ENCODE data around the gene SSBP4.
"Not testable (repeated sequence)": the region's sequence is repeated elsewhere in the genome, so short reads cannot be mapped to it uniquely, and the experiment has no call there.

The SSBP4 gene

GRCh38 chr19:18419195-18419698, at the start of gene SSBP4:
Gene SSBP4, plus strand, starts transcription at chr19:18419398. Its CDS starts 251 bp downstream, at chr19:18419649.
- in situ Hi-C loops (cut with HindIII; ENCODE audit: low sequenced_read_pairs), result no loop called here

DNA sequence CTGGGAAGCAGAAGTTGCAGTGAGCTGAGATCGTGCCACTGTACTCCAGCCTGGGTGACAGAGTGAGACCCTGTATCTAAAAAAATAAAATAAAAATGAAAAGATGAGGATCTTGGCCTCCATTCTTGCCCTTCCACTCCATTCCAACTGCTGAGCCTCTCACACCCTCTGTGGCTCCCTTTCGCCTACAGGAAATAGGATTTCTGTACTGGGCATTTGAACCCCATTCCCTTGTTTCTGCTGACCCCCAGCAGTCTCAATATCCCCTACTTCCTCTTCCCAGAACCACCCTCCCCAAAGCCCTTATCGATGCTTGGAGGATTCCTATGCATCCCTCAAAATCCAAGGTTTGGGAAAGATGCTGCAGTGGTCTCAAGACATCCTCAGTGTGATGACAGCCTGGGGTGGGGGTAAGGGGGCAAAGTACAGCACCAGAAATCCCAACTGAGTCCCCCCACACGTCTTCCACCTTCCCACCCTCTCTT, 45.7 kb upstream of the SSBP4 start:
- in situ Hi-C loops (cut with HindIII; ENCODE audit: low sequenced_read_pairs), result no loop called here

GRCh38 chr19:18373892-18374629, 45.1 kb upstream of the SSBP4 start:
- in situ Hi-C loops (cut with HindIII; ENCODE audit: low sequenced_read_pairs), result no loop called here

DNA sequence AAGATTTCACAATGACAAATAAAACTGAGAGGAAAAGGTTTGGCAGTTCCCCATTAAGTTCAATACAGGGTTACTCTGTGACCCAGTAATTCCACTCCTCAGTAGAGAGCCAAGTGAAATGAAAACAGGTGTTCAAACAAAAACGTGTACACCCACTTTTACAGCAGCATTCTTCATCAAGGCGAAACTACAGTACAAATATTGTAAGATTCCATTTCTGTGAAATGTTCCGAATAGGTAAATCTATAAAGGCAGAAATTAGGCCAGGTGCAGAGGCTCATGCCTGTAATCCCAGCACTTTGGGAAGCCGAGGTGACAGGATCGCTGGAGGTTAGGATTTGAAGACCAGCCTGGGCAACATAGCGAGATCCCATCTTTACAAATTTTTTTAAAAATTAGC, 42.2 kb upstream of the SSBP4 start:
- in situ Hi-C loops (cut with HindIII; ENCODE audit: low sequenced_read_pairs), result no loop called here

- in situ Hi-C loops (cut with HindIII; ENCODE audit: low sequenced_read_pairs), result no loop called here
Observed at GRCh38 chr19:18379803-18380747, 39.1 kb upstream of the SSBP4 start.

DNA sequence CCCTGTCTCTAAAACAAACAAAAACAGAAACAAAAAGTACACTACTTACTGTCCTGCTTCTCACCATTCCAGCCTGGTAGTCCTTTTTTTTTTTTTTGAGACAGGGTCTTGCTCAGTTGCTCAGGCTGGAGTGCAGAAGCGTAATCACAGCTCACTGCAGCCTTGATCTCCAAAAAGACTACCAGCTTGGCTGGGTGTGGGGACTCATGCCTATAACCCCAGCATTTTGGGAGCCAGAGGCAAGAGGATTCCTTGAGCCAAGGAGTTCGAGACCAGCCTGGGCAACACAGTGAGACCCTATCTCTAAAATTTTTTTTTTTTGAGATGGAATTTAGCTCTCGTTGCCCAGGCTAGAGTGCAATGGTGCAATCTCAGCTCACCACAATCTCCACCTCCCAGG, 38.4 kb upstream of the SSBP4 start:
- in situ Hi-C loops (cut with HindIII; ENCODE audit: low sequenced_read_pairs), result no loop called here

- in situ Hi-C loops (cut with HindIII; ENCODE audit: low sequenced_read_pairs), result not testable (repeated sequence)
Observed at GRCh38 chr19:18383622-18384021, 35.6 kb upstream of the SSBP4 start.

DNA sequence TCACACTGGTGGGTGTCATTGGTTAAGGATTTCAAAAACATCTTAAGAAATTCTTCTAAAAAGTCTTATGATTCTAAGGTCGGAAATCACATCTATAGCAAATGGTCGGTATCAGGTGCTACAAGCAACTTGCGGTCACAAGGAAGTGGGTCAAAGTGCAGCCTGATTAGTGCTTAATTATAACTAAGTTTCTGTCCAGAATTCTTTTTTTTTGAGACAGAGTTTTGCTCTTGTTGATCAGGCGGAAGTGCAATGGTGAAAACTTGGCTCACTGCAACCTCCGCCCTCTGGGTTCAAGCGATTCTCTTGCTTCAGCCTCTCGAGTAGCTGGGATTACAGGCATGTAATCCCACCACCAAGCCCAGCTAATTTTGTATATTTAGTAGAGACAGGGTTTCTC, 34.4 kb upstream of the SSBP4 start:
- in situ Hi-C loops (cut with HindIII; ENCODE audit: low sequenced_read_pairs), result no loop called here

GRCh38 chr19:18385359-18385674, 33.9 kb upstream of the SSBP4 start:
- in situ Hi-C loops (cut with HindIII; ENCODE audit: low sequenced_read_pairs), result no loop called here

DNA sequence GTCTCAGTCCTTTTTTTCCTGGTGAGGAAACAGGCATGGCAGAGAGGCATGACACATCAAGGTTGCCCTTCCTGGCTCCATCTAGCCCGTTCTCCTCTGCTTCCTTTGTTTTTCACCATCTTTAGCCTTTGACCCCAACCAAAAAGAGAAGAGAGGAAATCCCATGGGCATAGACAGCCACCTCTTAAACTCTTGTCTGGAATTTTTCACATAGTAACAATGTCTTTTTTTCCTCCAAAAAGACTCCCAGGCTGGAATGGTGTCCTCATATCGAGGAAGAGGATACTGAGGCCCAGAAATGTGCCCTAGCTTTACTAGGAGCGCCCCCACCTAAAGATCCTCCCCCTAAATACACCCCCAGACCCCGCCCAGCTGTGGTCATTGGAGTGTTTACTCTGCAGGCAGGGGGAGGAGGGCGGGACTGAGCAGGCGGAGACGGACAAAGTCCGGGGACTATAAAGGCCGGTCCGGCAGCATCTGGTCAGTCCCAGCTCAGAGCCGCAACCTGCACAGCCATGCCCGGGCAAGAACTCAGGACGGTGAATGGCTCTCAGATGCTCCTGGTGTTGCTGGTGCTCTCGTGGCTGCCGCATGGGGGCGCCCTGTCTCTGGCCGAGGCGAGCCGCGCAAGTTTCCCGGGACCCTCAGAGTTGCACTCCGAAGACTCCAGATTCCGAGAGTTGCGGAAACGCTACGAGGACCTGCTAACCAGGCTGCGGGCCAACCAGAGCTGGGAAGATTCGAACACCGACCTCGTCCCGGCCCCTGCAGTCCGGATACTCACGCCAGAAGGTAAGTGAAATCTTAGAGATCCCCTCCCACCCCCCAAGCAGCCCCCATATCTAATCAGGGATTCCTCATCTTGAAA, 33.3 kb upstream of the SSBP4 start, which contains the start of gene GDF15:
TSS of gene GDF15 (plus strand) at position 484 of the 868 bp plus-strand sequence. CDS start at position 516, 32 bp downstream.
- in situ Hi-C loops (cut with HindIII; ENCODE audit: low sequenced_read_pairs), result no loop called here

DNA sequence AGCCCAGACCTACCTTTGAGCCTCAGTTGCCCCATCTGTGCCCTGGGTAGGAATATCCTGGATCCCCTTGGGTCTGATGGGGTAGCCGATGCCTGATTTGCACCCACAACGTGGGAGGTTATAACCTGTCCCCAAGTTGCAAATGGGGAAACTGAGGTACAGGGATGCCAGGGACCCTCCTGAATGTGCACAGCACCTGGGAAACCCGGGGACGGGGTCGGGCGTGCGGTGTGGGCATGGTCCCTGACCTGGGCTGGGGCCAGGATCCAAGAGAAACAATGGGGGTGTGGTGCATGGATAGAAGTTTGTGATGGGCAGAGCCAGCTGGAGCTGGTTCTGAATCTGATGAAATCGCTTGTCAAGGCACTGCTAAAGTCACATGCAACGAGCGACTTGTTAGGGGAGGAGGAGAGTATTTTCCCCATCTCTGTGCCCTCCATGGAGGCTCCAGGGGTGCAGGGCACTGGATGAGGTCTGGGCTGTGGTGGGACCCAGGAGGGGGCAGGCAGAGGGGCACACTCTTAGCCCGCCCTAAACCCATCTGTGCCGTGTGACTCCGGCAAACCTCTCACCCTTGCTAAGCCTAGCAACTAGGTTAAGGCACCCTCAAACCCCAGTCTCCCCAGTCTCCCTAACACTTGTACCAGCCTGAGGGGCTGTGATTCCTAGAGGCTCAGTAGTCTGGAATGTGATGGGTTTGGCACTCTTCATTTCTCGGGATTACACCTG, 32.5 kb upstream of the SSBP4 start:
- in situ Hi-C loops (cut with HindIII; ENCODE audit: low sequenced_read_pairs), result no loop called here

- in situ Hi-C loops (cut with HindIII; ENCODE audit: low sequenced_read_pairs), result no loop called here
Observed at GRCh38 chr19:18388100-18388959, 30.9 kb upstream of the SSBP4 start.

- in situ Hi-C loops (cut with HindIII; ENCODE audit: low sequenced_read_pairs), result no loop called here
Observed at GRCh38 chr19:18388960-18389725, 30.1 kb upstream of the SSBP4 start.

DNA sequence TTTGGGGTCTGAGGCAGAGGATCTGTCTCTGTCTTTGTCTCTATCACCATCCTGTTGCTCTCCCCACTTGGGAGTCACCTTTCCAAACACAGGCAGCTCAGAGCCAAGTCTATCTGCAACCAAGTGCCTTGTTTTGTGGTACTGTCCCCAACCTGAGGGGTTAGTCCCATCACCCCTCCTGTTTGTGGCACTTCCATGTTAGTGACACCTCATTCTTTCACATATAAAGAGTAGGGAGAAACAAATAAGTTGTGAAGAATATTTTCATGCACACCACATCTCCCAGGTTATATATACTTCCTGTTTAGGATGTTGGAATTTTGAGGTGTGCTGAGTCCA, 29.5 kb upstream of the SSBP4 start:
- in situ Hi-C loops (cut with HindIII; ENCODE audit: low sequenced_read_pairs), result no loop called here

DNA sequence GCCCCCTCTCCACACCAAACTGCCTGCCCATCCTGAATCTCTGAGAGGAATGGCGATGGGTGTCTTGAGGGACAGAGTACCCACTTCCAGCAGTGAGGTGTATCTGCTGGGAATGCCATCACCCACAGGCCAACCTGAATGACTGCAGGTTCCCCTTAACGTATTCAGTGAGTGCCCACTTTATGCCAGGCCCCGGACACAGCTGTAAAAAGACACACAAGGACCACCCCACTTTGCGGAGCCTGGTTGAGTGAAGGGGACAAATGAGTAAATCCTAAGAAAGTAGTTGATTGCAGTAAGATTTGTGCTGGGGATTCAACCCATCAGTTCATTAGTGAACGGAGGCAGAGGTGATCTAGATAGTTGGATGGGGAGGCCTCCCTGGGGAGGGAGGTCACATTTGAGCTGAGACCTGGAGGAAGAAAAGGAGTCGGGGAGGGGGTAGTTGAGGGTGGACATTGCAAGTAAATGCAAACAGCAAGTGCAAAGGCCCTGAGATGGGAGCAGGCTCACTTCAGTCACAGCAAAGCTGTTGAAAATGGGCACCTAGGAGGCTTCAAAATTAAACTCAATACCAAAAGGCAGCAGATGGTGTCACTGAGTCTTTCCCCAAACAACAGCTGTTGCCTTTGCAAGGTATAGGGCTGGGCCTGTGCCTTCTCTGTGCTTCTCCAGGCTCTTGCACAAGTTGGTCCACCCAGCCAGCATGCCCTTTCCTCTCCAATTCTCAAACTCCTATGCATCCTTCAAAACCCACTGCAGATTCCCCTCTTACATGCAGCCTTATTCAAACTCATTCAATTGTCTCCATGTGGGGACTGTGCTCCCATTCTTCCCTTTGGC, 28.9 kb upstream of the SSBP4 start:
- in situ Hi-C loops (cut with HindIII; ENCODE audit: low sequenced_read_pairs), result no loop called here

DNA sequence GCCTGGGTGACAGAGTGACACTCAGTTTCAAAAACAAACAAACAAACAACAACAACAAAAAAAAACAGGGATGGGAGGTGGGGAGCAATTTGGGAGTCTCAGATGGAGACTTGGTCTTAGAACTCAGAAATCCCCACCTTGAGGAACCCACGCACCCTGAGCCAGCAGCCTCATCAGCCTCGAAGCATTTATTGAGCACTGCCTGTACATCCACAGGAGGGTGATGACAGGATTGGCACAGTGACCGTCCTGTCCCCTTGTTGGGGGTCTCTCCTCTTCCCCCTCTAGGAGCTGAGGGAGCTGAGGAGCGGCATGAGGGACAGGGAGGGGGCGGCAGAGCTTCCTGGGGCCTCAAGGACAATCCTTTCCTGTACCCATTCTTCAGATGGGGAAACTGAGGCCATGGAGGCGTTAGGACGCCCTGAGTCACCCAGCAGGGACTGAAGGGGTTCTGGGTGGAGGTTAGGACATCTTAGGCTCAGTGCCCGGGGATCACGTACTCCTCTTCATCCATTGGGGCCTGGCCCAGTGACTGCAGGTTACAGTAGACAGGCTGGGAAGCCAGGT, 27.6 kb upstream of the SSBP4 start:
- in situ Hi-C loops (cut with HindIII; ENCODE audit: low sequenced_read_pairs), result no loop called here

- in situ Hi-C loops (cut with HindIII; ENCODE audit: low sequenced_read_pairs), result no loop called here
Observed at GRCh38 chr19:18392417-18392816, 26.8 kb upstream of the SSBP4 start.
